Activated T-helper 1 cell treated with anti-CD3 and anti-CD28 coated beads, Interleukin-2, amount 50 U/mL, for 16 hours (primary cell): ENCODE results near the gene RAB8A.

ENCODE experiments used
- DNase-seq, 2 donors: peaks; one replicate each; pipeline ENCODE4 v3.0.0-alpha.2; 2020; ENCODE audit warnings: low read depth in 1 of 2, low spot score in 1 of 2

RAB8A gene

GRCh38 chr19:16111160-16111908, at the start of gene RAB8A:
Gene RAB8A (plus strand): TSS chr19:16111889. CDS start chr19:16111902, 13 bp downstream.
- DNase-seq, result peak; percentile 97 to 99

GRCh38 chr19:16061943-16062342, 49.7 kb upstream of the RAB8A start:
- DNase-seq, result no peak

- peak; percentile 54 to 59 for DNase-seq
These were observed 48.9 kb upstream of the RAB8A start for GRCh38 chr19:16062789-16063188.

GRCh38 chr19:16064209-16064889, 47.3 kb upstream of the RAB8A start:
- DNase-seq, result no peak

GRCh38 chr19:16066611-16067104, 45.0 kb upstream of the RAB8A start:
- DNase-seq, result no peak

- no peak for DNase-seq
These were observed 44.3 kb upstream of the RAB8A start for GRCh38 chr19:16067205-16067938.

- DNase-seq, result no peak
These were observed 42.9 kb upstream of the RAB8A start for GRCh38 chr19:16068696-16069259.

- DNase-seq, result no peak
These were observed 41.8 kb upstream of the RAB8A start for GRCh38 chr19:16069813-16070365.

- peak; percentile 67 to 71 for DNase-seq
These were observed 41.2 kb upstream of the RAB8A start for GRCh38 chr19:16070366-16070990.

GRCh38 chr19:16071072-16071691, 40.5 kb upstream of the RAB8A start:
- no peak for DNase-seq

GRCh38 chr19:16073481-16073880, 38.2 kb upstream of the RAB8A start:
- DNase-seq, result no peak

GRCh38 chr19:16073988-16074387, 37.7 kb upstream of the RAB8A start:
- DNase-seq, result no peak

GRCh38 chr19:16074488-16075365, 37.0 kb upstream of the RAB8A start:
- no peak for DNase-seq

GRCh38 chr19:16075430-16076153, 36.1 kb upstream of the RAB8A start:
- DNase-seq, result no peak

- DNase-seq, result peak; percentile 43 to 66
These were observed 35.3 kb upstream of the RAB8A start, which contains the start of gene TPM4 for GRCh38 chr19:16076154-16076957. Gene TPM4 (plus strand): TSS chr19:16076495. CDS start chr19:16076566, 71 bp downstream.

- DNase-seq, result no peak
These were observed 34.6 kb upstream of the RAB8A start for GRCh38 chr19:16076958-16077611.
